Neural crest cell (in vitro differentiated cells): Measurements from ENCODE around the gene LMX1B. TPM values are rescaled to one million over a fixed set of nuclear protein-coding genes. Genes with fewer than 3 reads are reported as not detected.

Source experiments
- DNase-seq: peaks from one replicate; pipeline ENCODE4 v3.0.0; 2021; ENCODE audit warnings: low read depth, mixed read lengths, low spot score
- H3K27ac Mint-ChIP-seq: one replicate; pipeline ENCODE4 v1.8.0; 2021; ENCODE audit warnings: mild to moderate bottlenecking, mixed read lengths; ENCODE audit not compliant: unreplicated experiment
- H3K27me3 Mint-ChIP-seq: 2 replicates; pipeline ENCODE4 v1.8.0; 2021; ENCODE audit warnings: low read depth, mild to moderate bottlenecking, mixed read lengths
- H3K36me3 Mint-ChIP-seq: 2 replicates; pipeline ENCODE4 v1.8.0; 2021; ENCODE audit warnings: low read depth, mild to moderate bottlenecking, mixed read lengths
- H3K4me1 Mint-ChIP-seq: 2 replicates; pipeline ENCODE4 v1.8.0; 2021; ENCODE audit warnings: mixed read lengths
- H3K4me3 Mint-ChIP-seq: one replicate; pipeline ENCODE4 v1.8.0; 2021; ENCODE audit warnings: mild to moderate bottlenecking, mixed read lengths
- H3K9me3 Mint-ChIP-seq: 2 replicates; pipeline ENCODE4 v1.8.0; 2021; ENCODE audit warnings: mixed read lengths
- CTCF ChIP-seq: fragments of 200-600 bp; sonication (generic); conservative IDR thresholded peaks from 2 replicates; pipeline ENCODE4 v1.5.0; 2021; ENCODE audit warnings: antibody characterized with exemption, mild to moderate bottlenecking
- total RNA-seq: library from RNA; stranded (reverse); gene quantifications from 2 replicates; pipeline ENCODE4 v1.2.1, GENCODE V29; 2021

The LMX1B gene
- total RNA-seq, 1 donor from 2014 or later: 10.5 TPM

GRCh38 chr9:126688617-126689016 is 74.9 kb downstream of the LMX1B start:
- TF ChIP-seq CTCF: no peak
- DNase-seq: no peak
- H3K27me3 Mint-ChIP-seq: peaks cover 54% of the 10 kb centered on the region
- no peaks in the 10 kb centered on the region for H3K9me3 Mint-ChIP-seq
- no peak overlapping the region for H3K27ac Mint-ChIP-seq
- H3K4me1 Mint-ChIP-seq: peaks cover 6% of the 10 kb centered on the region
- no peak overlapping the region for H3K4me3 Mint-ChIP-seq
- no peaks in the 10 kb centered on the region for H3K36me3 Mint-ChIP-seq

GRCh38 chr9:126689027-126689825 is 75.5 kb downstream of the LMX1B start:
- TF ChIP-seq CTCF: no peak
- H3K4me1 Mint-ChIP-seq: peaks cover 5% of the 10 kb centered on the region
- H3K27ac Mint-ChIP-seq: no peak overlapping the region
- no peak overlapping the region for H3K4me3 Mint-ChIP-seq
- H3K9me3 Mint-ChIP-seq: no peaks in the 10 kb centered on the region
- no peaks in the 10 kb centered on the region for H3K36me3 Mint-ChIP-seq
- no peak for DNase-seq
- H3K27me3 Mint-ChIP-seq: peaks cover 48% of the 10 kb centered on the region

GRCh38 chr9:126690431-126691051 is 76.8 kb downstream of the LMX1B start:
- H3K9me3 Mint-ChIP-seq: no peaks in the 10 kb centered on the region
- H3K27ac Mint-ChIP-seq: no peak overlapping the region
- no peaks in the 10 kb centered on the region for H3K36me3 Mint-ChIP-seq
- no peak overlapping the region for H3K4me3 Mint-ChIP-seq
- peak; percentile 75 for TF ChIP-seq CTCF
- peaks cover 35% of the 10 kb centered on the region for H3K27me3 Mint-ChIP-seq
- H3K4me1 Mint-ChIP-seq: peaks cover 5% of the 10 kb centered on the region
- DNase-seq: peak; percentile 78

GRCh38 chr9:126692041-126692758 is 78.5 kb downstream of the LMX1B start:
- Mint-ChIP-seq H3K4me3 (no peak overlapping the region), H3K36me3 (no peaks in the 10 kb centered on the region), H3K9me3 (no peaks in the 10 kb centered on the region), H3K27ac (no peak overlapping the region), H3K4me1 (peaks cover 5% of the 10 kb centered on the region), H3K27me3 (peaks cover 21% of the 10 kb centered on the region)
- DNase-seq: no peak
- no peak for TF ChIP-seq CTCF

- Mint-ChIP-seq H3K4me3 (no peak overlapping the region), H3K9me3 (no peaks in the 10 kb centered on the region), H3K4me1 (peaks cover 5% of the 10 kb centered on the region), H3K27me3 (peaks cover 14% of the 10 kb centered on the region), H3K27ac (no peak overlapping the region), H3K36me3 (no peaks in the 10 kb centered on the region)
- no peak for TF ChIP-seq CTCF
- DNase-seq: no peak
Measured at GRCh38 chr9:126692759-126693427, 79.2 kb downstream of the LMX1B start.
